HL-60 (cell line): ENCODE results near the gene NADSYN1.

Experiments
- CTCF ChIP-seq: IDR thresholded peaks from one replicate; pipeline ENCODE4 v1.5.1; 2011; ENCODE audit warnings: low read length, control low read depth, inconsistent platforms; ENCODE audit not compliant: insufficient read depth
- GABPA ChIP-seq: IDR thresholded peaks from 2 replicates; pipeline ENCODE4 v1.6.1; 2012; ENCODE audit warnings: low read depth
- TF ChIP-seq, protein P1 (sequence below): IDR thresholded peaks from 2 replicates; pipeline ENCODE4 v1.6.1; 2012; ENCODE audit warnings: low read depth; ENCODE audit not compliant: insufficient replicate concordance

DNA sequence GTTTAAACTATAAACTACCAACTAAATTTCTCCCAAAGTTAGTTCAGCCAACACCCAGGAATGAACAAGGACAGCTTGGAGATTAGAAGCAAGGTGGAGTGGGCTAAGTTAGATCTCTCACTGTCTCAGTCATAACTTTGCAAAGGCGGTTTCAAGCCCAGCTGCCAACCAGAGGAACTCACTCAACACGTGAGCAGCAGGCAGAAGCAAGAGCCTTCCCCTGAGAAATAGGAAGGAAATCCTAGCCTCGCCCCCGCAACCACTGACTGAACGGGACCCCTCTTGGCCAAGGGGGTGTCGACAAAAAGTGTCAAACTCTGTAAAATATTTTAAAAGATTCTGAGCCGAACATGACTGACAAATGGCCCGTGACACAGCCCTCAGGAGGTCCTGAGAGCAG is 90.9 kb downstream of the NADSYN1 start:
- TF ChIP-seq GABPA, result no peak
- TF ChIP-seq, protein P1, sequence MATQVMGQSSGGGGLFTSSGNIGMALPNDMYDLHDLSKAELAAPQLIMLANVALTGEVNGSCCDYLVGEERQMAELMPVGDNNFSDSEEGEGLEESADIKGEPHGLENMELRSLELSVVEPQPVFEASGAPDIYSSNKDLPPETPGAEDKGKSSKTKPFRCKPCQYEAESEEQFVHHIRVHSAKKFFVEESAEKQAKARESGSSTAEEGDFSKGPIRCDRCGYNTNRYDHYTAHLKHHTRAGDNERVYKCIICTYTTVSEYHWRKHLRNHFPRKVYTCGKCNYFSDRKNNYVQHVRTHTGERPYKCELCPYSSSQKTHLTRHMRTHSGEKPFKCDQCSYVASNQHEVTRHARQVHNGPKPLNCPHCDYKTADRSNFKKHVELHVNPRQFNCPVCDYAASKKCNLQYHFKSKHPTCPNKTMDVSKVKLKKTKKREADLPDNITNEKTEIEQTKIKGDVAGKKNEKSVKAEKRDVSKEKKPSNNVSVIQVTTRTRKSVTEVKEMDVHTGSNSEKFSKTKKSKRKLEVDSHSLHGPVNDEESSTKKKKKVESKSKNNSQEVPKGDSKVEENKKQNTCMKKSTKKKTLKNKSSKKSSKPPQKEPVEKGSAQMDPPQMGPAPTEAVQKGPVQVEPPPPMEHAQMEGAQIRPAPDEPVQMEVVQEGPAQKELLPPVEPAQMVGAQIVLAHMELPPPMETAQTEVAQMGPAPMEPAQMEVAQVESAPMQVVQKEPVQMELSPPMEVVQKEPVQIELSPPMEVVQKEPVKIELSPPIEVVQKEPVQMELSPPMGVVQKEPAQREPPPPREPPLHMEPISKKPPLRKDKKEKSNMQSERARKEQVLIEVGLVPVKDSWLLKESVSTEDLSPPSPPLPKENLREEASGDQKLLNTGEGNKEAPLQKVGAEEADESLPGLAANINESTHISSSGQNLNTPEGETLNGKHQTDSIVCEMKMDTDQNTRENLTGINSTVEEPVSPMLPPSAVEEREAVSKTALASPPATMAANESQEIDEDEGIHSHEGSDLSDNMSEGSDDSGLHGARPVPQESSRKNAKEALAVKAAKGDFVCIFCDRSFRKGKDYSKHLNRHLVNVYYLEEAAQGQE, result no peak
- no peak for TF ChIP-seq CTCF
